AG10803 (cell line): ENCODE results near the gene ABCA7.

ENCODE experiments used
- DNase-seq: peaks from one replicate; pipeline ENCODE4 v3.0.0; 2010; ENCODE audit warnings: low read depth
- H3K4me3 ChIP-seq: 2 replicates; pipeline ENCODE4 v1.5.1; 2011; ENCODE audit warnings: mild to moderate bottlenecking, low read length, control low read depth
- TF ChIP-seq, protein P1 (sequence below): conservative IDR thresholded peaks from 2 replicates; pipeline ENCODE4 v1.5.1; 2011; ENCODE audit warnings: mild to moderate bottlenecking, low read length, control low read depth, inconsistent platforms

The ABCA7 gene

DNA sequence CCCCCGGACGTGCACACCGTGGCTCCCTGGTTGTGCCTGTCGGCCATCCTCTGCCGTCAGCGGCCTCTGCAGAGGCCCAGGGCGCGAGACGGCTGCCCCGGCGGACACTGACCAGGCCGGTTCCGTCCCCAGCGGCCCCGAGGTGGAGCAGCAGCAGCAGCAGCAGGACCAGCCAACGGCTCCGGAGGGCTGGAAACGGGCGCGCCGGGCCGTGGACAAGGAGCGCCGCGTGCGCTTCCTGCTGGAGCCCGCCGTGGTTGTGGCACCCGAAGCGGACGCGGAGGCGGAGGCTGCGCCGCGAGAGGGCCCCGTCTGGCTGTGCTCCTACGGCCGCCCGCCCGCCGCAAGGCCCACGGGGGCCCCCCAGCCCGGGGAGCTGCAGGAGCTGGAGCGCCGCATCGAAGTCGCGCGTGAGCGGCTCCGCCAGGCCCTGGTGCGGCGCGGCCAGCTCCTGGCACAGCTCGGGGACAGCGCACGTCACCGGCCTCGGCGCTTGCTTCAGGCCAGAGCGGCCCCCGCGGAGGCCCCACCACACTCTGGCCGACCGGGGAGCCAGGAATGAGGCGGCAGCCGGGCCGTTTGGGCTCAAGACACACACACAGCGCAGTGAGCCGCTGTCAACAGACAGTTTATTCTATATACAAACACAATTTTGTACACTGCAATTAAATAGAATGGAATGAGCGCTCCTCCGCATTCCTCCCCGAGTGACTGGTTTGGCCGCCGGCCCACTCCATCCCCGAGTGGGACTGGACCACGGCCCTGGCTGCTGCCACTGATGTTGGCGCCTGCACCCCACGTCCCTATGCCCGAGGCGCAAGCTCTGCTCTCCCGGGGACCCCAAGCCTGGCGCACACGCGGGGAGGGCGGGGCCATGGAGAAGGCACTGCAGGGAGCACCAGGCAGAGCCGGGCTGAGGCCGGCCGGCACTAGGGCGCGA is 30.6 kb upstream of the ABCA7 start:
- no peak overlapping the region for H3K4me3 ChIP-seq
- no peak for DNase-seq
- TF ChIP-seq, protein P1, sequence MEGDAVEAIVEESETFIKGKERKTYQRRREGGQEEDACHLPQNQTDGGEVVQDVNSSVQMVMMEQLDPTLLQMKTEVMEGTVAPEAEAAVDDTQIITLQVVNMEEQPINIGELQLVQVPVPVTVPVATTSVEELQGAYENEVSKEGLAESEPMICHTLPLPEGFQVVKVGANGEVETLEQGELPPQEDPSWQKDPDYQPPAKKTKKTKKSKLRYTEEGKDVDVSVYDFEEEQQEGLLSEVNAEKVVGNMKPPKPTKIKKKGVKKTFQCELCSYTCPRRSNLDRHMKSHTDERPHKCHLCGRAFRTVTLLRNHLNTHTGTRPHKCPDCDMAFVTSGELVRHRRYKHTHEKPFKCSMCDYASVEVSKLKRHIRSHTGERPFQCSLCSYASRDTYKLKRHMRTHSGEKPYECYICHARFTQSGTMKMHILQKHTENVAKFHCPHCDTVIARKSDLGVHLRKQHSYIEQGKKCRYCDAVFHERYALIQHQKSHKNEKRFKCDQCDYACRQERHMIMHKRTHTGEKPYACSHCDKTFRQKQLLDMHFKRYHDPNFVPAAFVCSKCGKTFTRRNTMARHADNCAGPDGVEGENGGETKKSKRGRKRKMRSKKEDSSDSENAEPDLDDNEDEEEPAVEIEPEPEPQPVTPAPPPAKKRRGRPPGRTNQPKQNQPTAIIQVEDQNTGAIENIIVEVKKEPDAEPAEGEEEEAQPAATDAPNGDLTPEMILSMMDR: no peak

DNA sequence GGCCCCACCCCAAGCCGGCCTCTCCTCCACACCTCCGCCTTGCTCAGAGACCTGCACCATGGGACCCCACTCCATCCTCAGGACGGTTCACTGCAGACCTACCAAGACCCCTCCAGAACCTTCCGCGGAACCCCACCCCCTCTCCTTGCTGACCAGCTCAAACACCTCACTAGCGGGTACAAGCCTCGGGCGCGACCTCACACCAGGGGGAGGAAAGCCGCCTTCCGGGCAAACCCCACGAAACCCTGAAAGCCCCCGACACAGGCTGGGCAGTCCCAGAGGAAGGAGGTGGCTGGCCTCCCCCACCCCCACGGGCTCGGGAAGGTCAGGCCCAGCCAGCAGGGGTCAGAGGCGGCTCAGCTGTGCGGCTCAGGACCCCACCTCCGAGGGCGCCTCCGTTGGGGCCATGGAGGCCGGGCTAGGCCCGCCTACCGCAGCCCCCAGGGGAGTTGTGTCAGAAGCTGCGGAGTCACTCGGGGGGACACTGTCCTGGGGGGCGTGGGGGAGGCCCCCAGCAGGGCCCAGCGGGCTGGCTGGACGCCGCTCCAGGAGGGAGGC is 29.8 kb upstream of the ABCA7 start:
- TF ChIP-seq, protein P1: no peak
- DNase-seq: no peak
- no peak overlapping the region for H3K4me3 ChIP-seq

DNA sequence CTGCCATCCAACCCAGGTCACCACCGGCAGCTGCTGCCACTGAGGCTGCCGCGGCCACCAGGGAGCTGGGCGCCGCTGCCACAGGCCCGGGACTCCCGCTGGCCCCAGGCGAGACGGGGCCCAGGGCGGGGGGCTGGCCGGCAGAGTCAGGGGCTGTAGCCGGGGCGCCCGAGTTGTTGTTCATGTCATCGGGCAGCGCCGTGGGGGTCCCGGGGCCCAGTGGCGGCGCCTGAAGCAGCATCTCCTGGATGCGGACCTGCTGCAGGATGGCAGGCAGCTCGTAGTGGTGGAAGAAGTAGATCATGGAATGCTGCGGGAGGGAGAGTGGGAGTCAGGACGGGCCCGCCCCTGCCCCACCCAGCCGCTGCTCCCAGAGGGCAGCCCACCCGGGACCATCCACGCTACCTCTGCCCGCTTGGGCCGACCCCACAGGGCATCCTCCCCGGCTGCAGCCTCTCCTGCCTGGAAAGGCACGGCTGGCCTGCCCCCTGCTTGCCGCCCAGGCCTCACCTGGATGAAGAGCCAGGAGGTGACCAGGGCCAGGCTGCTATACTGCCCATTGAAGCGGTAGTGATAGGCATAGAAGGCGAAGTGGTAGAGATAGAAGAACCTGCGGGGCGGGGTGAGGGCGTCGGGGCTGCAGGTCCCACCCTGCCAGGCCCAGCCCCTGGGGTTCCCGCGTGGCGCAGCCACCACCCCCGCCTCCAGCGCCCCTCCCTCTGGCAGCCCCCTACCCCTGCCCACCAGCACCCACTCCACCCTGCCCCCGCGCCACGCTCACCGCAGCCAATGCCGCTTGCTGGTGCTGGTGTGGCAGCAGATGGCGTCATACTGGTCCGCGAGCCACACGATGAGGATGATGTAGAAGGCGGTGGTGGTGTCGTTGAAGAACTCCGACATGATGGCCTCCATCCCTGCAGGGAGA is 29.1 kb upstream of the ABCA7 start:
- TF ChIP-seq, protein P1: no peak
- no peak overlapping the region for H3K4me3 ChIP-seq
- no peak for DNase-seq

DNA sequence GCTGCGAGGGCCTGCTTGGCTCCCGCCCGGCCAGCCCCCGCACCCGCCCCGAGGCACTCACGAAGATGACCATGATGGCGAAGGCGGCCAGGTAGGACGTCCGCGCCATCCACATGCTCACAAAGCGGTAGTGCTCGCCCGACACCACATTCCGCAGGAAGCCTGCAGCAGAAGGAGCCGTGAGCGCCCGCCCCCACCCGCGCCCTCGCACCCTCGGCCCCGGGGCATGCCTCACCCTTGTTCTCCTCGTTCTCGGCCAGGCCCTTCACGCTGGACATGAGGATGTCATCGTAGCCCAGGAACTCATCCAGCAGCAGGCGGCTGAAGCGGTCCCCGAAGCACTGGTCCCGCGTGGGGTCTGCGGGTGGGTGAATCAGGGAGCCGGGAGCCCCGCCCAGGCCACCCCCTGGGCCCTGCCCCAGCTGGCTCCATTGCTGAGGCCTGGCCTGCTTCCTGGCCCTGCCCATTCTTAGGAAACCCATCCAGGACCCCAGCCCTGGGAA is 28.0 kb upstream of the ABCA7 start:
- H3K4me3 ChIP-seq: no peak overlapping the region
- DNase-seq: no peak
- TF ChIP-seq, protein P1: no peak

DNA sequence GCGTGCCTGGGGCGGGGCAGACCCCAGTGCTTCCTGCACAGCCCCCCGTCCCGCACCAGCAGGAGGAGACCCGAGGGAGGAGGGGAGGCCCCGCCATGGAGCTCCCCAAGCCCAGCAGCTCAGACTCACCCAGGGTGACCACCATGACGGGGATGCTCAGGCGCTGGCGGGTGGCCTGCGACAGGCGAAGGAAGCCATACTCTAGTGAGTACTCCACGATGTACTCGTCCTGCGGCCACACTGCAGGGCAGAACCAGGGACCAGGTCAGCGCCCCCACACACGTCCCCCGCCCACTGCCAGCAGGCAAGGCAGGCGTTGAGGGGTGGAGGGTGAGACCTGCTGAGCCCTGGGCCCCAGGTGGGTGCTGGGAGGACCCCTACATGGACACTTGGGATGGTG is 27.6 kb upstream of the ABCA7 start:
- DNase-seq: no peak
- TF ChIP-seq, protein P1: no peak
- no peak overlapping the region for H3K4me3 ChIP-seq

DNA sequence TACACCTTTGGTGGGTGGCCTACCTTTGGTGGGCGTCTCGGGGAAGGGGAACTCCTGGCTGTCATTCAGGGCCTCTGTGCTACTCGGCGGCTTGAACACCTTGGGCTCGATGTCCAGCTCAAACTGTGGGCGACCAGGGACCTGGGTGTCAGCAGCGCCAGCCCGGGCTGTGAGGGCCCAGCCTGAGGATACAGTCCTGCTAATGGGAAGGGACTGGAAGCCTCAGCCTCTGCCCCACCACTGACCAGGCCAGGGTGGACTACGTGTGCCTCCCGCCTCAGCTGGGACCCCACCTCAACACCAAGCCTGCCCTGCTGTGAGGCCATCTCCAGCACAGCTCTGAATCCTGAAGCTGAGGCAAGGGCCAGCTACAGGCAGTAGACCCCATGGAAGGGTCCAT is 26.7 kb upstream of the ABCA7 start:
- no peak overlapping the region for H3K4me3 ChIP-seq
- no peak for DNase-seq
- TF ChIP-seq, protein P1: no peak
